Type B pancreatic cell (in vitro differentiated cells): ENCODE results near the gene TMIGD1. TPM values are rescaled to one million over a fixed set of nuclear protein-coding genes. Genes with fewer than 3 reads are reported as not detected.

Experiments used
- DNase-seq: peaks from one replicate; pipeline ENCODE4 v3.0.0; 2021; ENCODE audit warnings: mixed read lengths; ENCODE audit not compliant: unreplicated experiment; ENCODE audit errors: extremely low spot score
- H3K27ac Mint-ChIP-seq: 2 replicates; pipeline ENCODE4 v1.8.0; 2021; ENCODE audit warnings: mild to moderate bottlenecking, mixed read lengths
- H3K27me3 Mint-ChIP-seq: 2 replicates; pipeline ENCODE4 v1.8.0; 2021; ENCODE audit warnings: mixed read lengths
- H3K36me3 Mint-ChIP-seq: 2 replicates; pipeline ENCODE4 v1.8.0; 2021; ENCODE audit warnings: mixed read lengths
- H3K4me1 Mint-ChIP-seq: one replicate; pipeline ENCODE4 v1.8.0; 2021; ENCODE audit warnings: mixed read lengths; ENCODE audit not compliant: unreplicated experiment
- H3K4me3 Mint-ChIP-seq: 2 replicates; pipeline ENCODE4 v1.8.0; 2021; ENCODE audit warnings: mild to moderate bottlenecking, mixed read lengths
- H3K9me3 Mint-ChIP-seq: 2 replicates; pipeline ENCODE4 v1.8.0; 2021; ENCODE audit warnings: mixed read lengths
- total RNA-seq: library from RNA; stranded (reverse); gene quantifications from 2 replicates; pipeline ENCODE4 v1.2.1, GENCODE V29; 2021; ENCODE audit warnings: low replicate concordance
- TF ChIP-seq, protein P1 (sequence below): fragments of 200-600 bp; sonication (generic); conservative IDR thresholded peaks from 2 replicates; pipeline ENCODE4 v1.5.0; 2021; ENCODE audit warnings: antibody characterized with exemption, mild to moderate bottlenecking

Gene TMIGD1
- total RNA-seq, 1 donor from 2014 or later, result not detected

DNA sequence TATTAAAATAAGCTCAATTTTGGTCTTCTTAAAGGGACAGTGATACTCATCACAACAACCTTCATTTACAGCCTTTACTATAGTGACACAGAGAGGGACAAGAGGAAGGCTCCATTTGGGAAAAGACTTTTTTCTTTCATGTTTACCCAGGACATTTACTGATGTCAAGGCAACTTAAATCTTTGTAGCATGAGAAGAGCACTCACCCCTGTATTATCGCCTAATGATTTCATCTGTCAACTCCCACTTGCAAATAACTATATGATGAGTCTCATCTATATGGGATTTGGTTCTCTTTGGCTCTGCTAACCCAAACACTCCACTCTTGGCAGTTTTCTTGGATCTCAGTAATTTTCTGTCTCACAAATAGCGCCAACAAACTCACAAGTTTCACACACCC is 66.2 kb downstream of the TMIGD1 start:
- no peaks in the 10 kb centered on the region for H3K9me3 Mint-ChIP-seq
- peaks cover 8% of the 10 kb centered on the region for H3K4me1 Mint-ChIP-seq
- H3K27me3 Mint-ChIP-seq, result no peaks in the 10 kb centered on the region
- H3K36me3 Mint-ChIP-seq, result peaks cover 28% of the 10 kb centered on the region
- TF ChIP-seq, protein P1, sequence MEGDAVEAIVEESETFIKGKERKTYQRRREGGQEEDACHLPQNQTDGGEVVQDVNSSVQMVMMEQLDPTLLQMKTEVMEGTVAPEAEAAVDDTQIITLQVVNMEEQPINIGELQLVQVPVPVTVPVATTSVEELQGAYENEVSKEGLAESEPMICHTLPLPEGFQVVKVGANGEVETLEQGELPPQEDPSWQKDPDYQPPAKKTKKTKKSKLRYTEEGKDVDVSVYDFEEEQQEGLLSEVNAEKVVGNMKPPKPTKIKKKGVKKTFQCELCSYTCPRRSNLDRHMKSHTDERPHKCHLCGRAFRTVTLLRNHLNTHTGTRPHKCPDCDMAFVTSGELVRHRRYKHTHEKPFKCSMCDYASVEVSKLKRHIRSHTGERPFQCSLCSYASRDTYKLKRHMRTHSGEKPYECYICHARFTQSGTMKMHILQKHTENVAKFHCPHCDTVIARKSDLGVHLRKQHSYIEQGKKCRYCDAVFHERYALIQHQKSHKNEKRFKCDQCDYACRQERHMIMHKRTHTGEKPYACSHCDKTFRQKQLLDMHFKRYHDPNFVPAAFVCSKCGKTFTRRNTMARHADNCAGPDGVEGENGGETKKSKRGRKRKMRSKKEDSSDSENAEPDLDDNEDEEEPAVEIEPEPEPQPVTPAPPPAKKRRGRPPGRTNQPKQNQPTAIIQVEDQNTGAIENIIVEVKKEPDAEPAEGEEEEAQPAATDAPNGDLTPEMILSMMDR, result no peak
- no peak overlapping the region for H3K4me3 Mint-ChIP-seq
- no peak overlapping the region for H3K27ac Mint-ChIP-seq
- DNase-seq, result no peak

Other genes starting within 250 kb of the TMIGD1 start
- gene NSRP1, start 217.2 kb downstream of the TMIGD1 start, total RNA-seq, result 23.0 and 31.6 TPM in 2 replicates
- gene SLC6A4, start 98.4 kb downstream of the TMIGD1 start, total RNA-seq, result 9.4 and 34.7 TPM in 2 replicates
- gene BLMH, start 42.1 kb downstream of the TMIGD1 start, total RNA-seq, result 28.3 and 58.2 TPM in 2 replicates
- 56.2 and 71.2 TPM in 2 replicates for gene CPD, start 44.9 kb upstream of the TMIGD1 start, total RNA-seq
- gene GOSR1, start 143.4 kb upstream of the TMIGD1 start, total RNA-seq, result 53.2 and 61.6 TPM in 2 replicates